OCI-LY3 (cell line): ENCODE data around the gene PLPPR3.

Experiments used
- H2AFZ ChIP-seq: fragments of 200-600, 300-600 bp; shearing (Covaris generic); 2 replicates; pipeline ENCODE4 v1.6.0; 2014; ENCODE audit warnings: antibody characterized with exemption, low read depth, low read length
- H3K27ac ChIP-seq: fragments of 200-600, 300-600 bp; sonication (generic); 2 replicates; pipeline ENCODE4 v1.5.1; 2014; ENCODE audit warnings: mild to moderate bottlenecking, low read length, moderate library complexity, mixed read lengths
- H3K27me3 ChIP-seq: fragments of 200-600, 300-600 bp; sonication (generic); 2 replicates; pipeline ENCODE4 v1.6.1; 2014; ENCODE audit warnings: low read depth, low read length, mixed read lengths
- H3K36me3 ChIP-seq: fragments of 200-600, 300-600 bp; sonication (generic); replicated peaks from 2 replicates; pipeline ENCODE3; 2014; ENCODE audit warnings: low read depth, low read length, mixed read lengths
- H3K4me1 ChIP-seq: fragments of 300-600, 200-600 bp; sonication (generic); 2 replicates; pipeline ENCODE4 v1.6.1; 2014; ENCODE audit warnings: low read length, mixed read lengths
- H3K4me2 ChIP-seq: fragments of 200-600, 300-600 bp; sonication (generic); 2 replicates; pipeline ENCODE4 v1.6.1; 2014; ENCODE audit warnings: low read length, mixed read lengths
- H3K4me3 ChIP-seq: fragments of 300-600, 200-600 bp; sonication (generic); 2 replicates; pipeline ENCODE4 v1.5.1; 2014; ENCODE audit warnings: antibody characterized with exemption, mild to moderate bottlenecking, low read length, moderate library complexity
- H3K79me2 ChIP-seq: fragments of 300-600, 200-600 bp; shearing (Covaris generic); 2 replicates; pipeline ENCODE4 v1.6.1; 2014; ENCODE audit warnings: mild to moderate bottlenecking, low read length, mixed read lengths
- H3K9ac ChIP-seq: fragments of 300-600, 200-600 bp; shearing (Covaris generic); 2 replicates; pipeline ENCODE4 v1.6.0; 2014; ENCODE audit warnings: mild to moderate bottlenecking, low read length, moderate library complexity
- H3K9me3 ChIP-seq: fragments of 200-600, 300-600 bp; shearing (Covaris generic); 2 replicates; pipeline ENCODE4 v1.6.1; 2014; ENCODE audit warnings: low read length, mixed read lengths; ENCODE audit not compliant: insufficient read depth
- H4K20me1 ChIP-seq: fragments of 200-600, 300-600 bp; sonication (generic); 2 replicates; pipeline ENCODE4 v1.6.1; 2016; ENCODE audit warnings: low read length, mixed read lengths; ENCODE audit not compliant: insufficient read depth
- CTCF ChIP-seq: fragments of 200-600, 300-600 bp; sonication (generic); IDR thresholded peaks from 2 replicates; pipeline ENCODE4 v1.5.1; 2014; ENCODE audit warnings: antibody characterized with exemption, low read length, low read depth
- EZH2phosphoT487 ChIP-seq: fragments of 200-600 bp; shearing (Covaris generic); IDR thresholded peaks from 2 replicates; pipeline ENCODE4 v1.6.1; 2018; ENCODE audit warnings: antibody characterized with exemption, mixed run types, low read depth

PLPPR3 gene

GRCh38 chr19:808423-808775 is 13.4 kb downstream of the PLPPR3 start:
- Histone ChIP-seq H3K36me3 (peaks cover 91% of the 10 kb centered on the region), H3K79me2 (peaks cover 61% of the 10 kb centered on the region), H3K4me2 (no peak overlapping the region), H3K4me1 (no peaks in the 10 kb centered on the region), H3K27ac (no peak overlapping the region), H2AFZ (no peak overlapping the region), H3K9me3 (no peaks in the 10 kb centered on the region), H3K4me3 (no peak overlapping the region), H4K20me1 (peaks cover 82% of the 10 kb centered on the region), H3K9ac (no peak overlapping the region), H3K27me3 (no peaks in the 10 kb centered on the region)
- TF ChIP-seq EZH2phosphoT487 (no peak), CTCF (no peak)

- Histone ChIP-seq H4K20me1 (peaks cover 88% of the 10 kb centered on the region), H3K79me2 (peaks cover 67% of the 10 kb centered on the region)
- TF ChIP-seq EZH2phosphoT487 (no peak), CTCF (no peak)
Observed at GRCh38 chr19:807627-808422, 13.9 kb downstream of the PLPPR3 start.

GRCh38 chr19:806815-807421 is 14.8 kb downstream of the PLPPR3 start:
- Histone ChIP-seq H4K20me1 (peaks cover 94% of the 10 kb centered on the region), H3K4me1 (no peaks in the 10 kb centered on the region), H3K4me3 (no peak overlapping the region), H3K9me3 (no peaks in the 10 kb centered on the region), H3K36me3 (peaks cover 96% of the 10 kb centered on the region), H3K4me2 (no peak overlapping the region), H3K27ac (no peak overlapping the region), H2AFZ (no peak overlapping the region), H3K79me2 (peaks cover 76% of the 10 kb centered on the region), H3K9ac (no peak overlapping the region), H3K27me3 (no peaks in the 10 kb centered on the region)
- TF ChIP-seq CTCF (no peak), EZH2phosphoT487 (no peak)

More at GRCh38 chr19:807627-808422, 13.9 kb downstream of the PLPPR3 start:
- no peaks in the 10 kb centered on the region for H3K9me3 ChIP-seq
- H3K4me3 ChIP-seq, result no peak overlapping the region
- H3K4me2 ChIP-seq, result no peak overlapping the region
- H3K27me3 ChIP-seq, result no peaks in the 10 kb centered on the region
- H3K27ac ChIP-seq, result no peak overlapping the region
- H3K4me1 ChIP-seq, result no peaks in the 10 kb centered on the region
- H2AFZ ChIP-seq, result no peak overlapping the region
- H3K9ac ChIP-seq, result no peak overlapping the region
- peaks cover 91% of the 10 kb centered on the region for H3K36me3 ChIP-seq
